ENCODE results near the gene FNDC10. TPM values are rescaled to one million over a fixed set of nuclear protein-coding genes. Genes with fewer than 3 reads are reported as not detected.

Gene FNDC10
- polyA plus RNA-seq, 4 donors: 0.54 to 2.9 (median 1.5) TPM

DNA sequence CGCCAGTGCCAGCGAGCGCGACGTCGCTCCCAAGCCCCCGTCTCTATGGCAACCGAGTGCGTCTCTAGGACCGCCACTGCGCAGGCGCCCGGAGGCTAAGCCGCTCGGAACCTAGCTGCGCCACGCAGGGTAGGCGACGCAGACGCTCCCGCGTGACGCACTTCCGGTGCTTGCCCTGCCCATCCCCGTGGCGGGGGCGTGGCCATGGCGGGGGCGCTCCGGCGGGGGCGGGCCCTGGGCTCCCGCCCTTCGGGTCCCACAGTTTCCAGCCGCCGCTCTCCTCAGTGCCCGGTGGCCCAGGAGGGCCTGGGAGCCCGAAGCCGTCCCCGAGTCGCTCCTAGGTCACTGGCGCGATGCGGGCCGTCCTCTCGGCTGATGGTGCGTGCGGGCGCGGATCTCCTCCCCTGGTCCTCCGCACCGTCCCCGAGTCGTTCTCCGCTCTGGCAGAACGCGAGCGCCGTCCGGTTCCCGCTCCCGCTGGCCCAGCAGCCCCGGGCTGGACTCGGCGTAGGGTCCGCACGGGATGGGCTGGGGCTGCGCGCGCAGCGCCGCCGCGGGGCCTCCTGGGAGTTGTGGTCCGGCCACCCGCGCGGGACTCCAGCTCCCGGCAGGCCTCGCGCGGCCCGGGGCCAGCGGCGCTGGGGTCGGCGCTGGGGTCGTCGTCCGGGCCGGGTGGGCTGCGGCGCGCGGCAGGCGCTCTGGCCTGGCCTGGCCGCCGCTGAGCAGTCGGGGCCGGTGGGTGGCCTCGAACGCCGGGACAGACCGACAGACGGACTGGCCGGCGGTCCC lies 15.5 kb upstream of the FNDC10 start, which contains the start of gene MIB2:
MIB2 (plus strand) TSS at position 245 of the 789 bp plus-strand sequence. CDS start 7,953 bp downstream, outside the sequence.
- WGBS, 3 donors: 0 to 1% (median 1%) methylated on average over 55 to 107 of the region's 107 CpGs
- no peak for FAIRE-seq

GRCh38 chr1:1614954-1615255 lies 15.0 kb upstream of the FNDC10 start:
- peak overlapping the region; percentile 63 to 100 (median 95) for H3K4me3 ChIP-seq (ENCODE audit: low read depth in 1 of 3, low read length in 3 of 3)
- no peak for FAIRE-seq
- H3K27ac ChIP-seq (ENCODE audit: low read depth in 1 of 3, low read length in 2 of 3): peak overlapping the region in 2 of 3 donors; percentile 76 to 100
- DNase-seq: no peak
- H3K36me3 ChIP-seq (ENCODE audit: control insufficient read depth in 3 of 3, insufficient read depth in 2 of 3, low read depth in 1 of 3, low read length in 3 of 3): peaks cover 0 to 27% (median 2%) of the 10 kb centered on the region in 3 donors
- no peaks in the 10 kb centered on the region for H3K27me3 ChIP-seq (ENCODE audit: control insufficient read depth in 3 of 3, insufficient read depth in 3 of 3, low read length in 3 of 3)
- H3K9me3 ChIP-seq (ENCODE audit: control insufficient read depth in 2 of 2, insufficient read depth in 1 of 2, low read depth in 1 of 2, low read length in 1 of 2): no peaks in the 10 kb centered on the region
- H3K4me1 ChIP-seq (ENCODE audit: control insufficient read depth in 3 of 3, insufficient read depth in 2 of 3, low read depth in 1 of 3, low read length in 2 of 3): peaks cover 0 to 15% (median 5%) of the 10 kb centered on the region in 3 donors
- WGBS, 3 donors: 0 to 1% (median 1%) methylated on average over 20 to 23 of the region's 23 CpGs

More for the DNA sequence above, 15.5 kb upstream of the FNDC10 start, which contains the start of gene MIB2:
- Histone ChIP-seq H3K27ac (ENCODE audit: low read depth in 1 of 3, low read length in 2 of 3) (peak within 1 kb of the TSS; percentile 96 to 100 (median 100)), H3K36me3 (ENCODE audit: control insufficient read depth in 3 of 3, insufficient read depth in 2 of 3, low read depth in 1 of 3, low read length in 3 of 3) (peaks cover 0 to 31% (median 1%) of the 10 kb centered on the region in 3 donors), H3K4me3 (ENCODE audit: low read depth in 1 of 3, low read length in 3 of 3) (peak within 1 kb of the TSS; percentile 88 to 100 (median 95)), H3K27me3 (ENCODE audit: control insufficient read depth in 3 of 3, insufficient read depth in 3 of 3, low read length in 3 of 3) (no peaks in the 10 kb centered on the region), H3K9me3 (ENCODE audit: control insufficient read depth in 2 of 2, insufficient read depth in 1 of 2, low read depth in 1 of 2, low read length in 1 of 2) (no peaks in the 10 kb centered on the region), H3K4me1 (ENCODE audit: control insufficient read depth in 3 of 3, insufficient read depth in 2 of 3, low read depth in 1 of 3, low read length in 2 of 3) (peaks cover 0 to 15% (median 5%) of the 10 kb centered on the region in 3 donors)
- DNase-seq: peak; percentile 97

DNA sequence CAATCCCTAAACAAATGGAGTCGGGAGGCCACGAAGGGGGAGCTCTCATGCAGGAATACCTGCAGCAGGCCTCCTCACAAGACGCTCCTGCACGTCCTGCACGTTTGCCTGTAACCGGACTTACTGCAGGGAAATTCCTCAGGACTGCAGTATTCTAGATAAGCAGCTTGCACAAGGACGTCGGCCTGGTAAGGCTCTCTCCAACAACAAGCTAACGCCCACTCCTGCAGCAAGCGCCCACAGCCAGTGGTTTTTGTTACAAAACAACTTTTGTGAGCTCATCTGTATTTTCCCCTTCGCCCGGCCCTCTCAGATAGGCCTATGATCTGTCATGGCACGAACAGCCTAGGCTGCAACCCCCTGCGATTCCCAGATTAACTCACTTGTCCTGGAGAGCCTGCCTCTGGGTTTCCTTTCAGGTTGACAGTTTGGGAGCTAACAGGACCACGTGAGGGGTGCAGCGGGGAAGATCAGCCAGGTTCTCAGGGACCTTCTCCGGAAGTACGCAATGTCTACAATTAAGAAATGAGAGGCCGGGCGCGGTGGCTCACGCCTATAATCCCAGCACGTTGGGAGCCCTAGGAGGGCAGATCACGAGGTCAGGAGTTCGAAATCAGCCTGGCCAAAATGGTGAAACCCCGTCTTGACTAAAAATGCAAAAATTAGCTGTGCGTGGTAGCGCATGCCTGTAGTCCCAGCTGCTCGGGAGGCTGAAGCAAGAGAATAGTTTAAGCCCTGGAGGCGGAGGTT lies 14.4 kb upstream of the FNDC10 start:
- Histone ChIP-seq H3K27ac (ENCODE audit: low read depth in 1 of 3, low read length in 2 of 3) (peak overlapping the region in 2 of 3 donors; percentile 76 to 100), H3K27me3 (ENCODE audit: control insufficient read depth in 3 of 3, insufficient read depth in 3 of 3, low read length in 3 of 3) (no peaks in the 10 kb centered on the region), H3K4me1 (ENCODE audit: control insufficient read depth in 3 of 3, insufficient read depth in 2 of 3, low read depth in 1 of 3, low read length in 2 of 3) (peaks cover 0 to 15% (median 5%) of the 10 kb centered on the region in 3 donors), H3K36me3 (ENCODE audit: control insufficient read depth in 3 of 3, insufficient read depth in 2 of 3, low read depth in 1 of 3, low read length in 3 of 3) (peaks cover 0 to 24% (median 2%) of the 10 kb centered on the region in 3 donors), H3K4me3 (ENCODE audit: low read depth in 1 of 3, low read length in 3 of 3) (peak overlapping the region; percentile 63 to 100 (median 95)), H3K9me3 (ENCODE audit: control insufficient read depth in 2 of 2, insufficient read depth in 1 of 2, low read depth in 1 of 2, low read length in 1 of 2) (no peaks in the 10 kb centered on the region)
- FAIRE-seq (no peak), DNase-seq (peak; percentile 55 to 90)
- 4 to 17% (median 7%) methylated on average over 30 of the region's 30 CpGs for WGBS, 3 donors

DNA sequence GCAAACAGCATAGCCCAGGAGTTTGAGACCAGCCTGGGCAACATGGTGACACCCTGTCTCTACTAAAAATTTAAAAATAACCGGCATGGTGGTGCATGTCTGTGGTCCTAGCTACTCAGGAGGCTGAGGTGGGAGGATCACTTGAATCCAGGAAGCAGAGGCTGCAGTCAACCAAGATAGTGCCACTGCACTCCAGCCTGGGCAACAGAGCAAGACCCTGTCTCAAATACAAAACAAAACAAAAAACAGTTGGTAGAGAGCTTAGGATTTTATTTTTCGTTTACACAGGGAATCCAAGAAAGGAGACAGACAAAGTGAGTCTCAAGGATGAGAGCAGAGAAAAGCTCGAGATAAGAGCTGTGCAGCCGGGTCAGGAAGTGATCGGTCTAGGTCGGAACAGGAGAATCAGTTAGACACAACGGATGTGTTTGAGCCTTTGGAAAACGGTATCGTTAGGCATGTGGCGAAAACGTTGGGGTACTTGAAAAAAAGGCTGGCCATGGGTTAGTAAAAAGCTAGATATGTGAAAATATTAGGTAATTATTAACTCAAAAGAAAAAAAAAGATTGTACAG lies 13.7 kb upstream of the FNDC10 start:
- no peaks in the 10 kb centered on the region for H3K9me3 ChIP-seq (ENCODE audit: control insufficient read depth in 2 of 2, insufficient read depth in 1 of 2, low read depth in 1 of 2, low read length in 1 of 2)
- DNase-seq (no peak), FAIRE-seq (no peak)
- H3K4me1 ChIP-seq (ENCODE audit: control insufficient read depth in 3 of 3, insufficient read depth in 2 of 3, low read depth in 1 of 3, low read length in 2 of 3): peaks cover 0 to 15% (median 5%) of the 10 kb centered on the region in 3 donors
- peak overlapping the region in 1 of 3 donors; percentile 76 for H3K27ac ChIP-seq (ENCODE audit: low read depth in 1 of 3, low read length in 2 of 3)
- H3K4me3 ChIP-seq (ENCODE audit: low read depth in 1 of 3, low read length in 3 of 3): peak overlapping the region in 1 of 3 donors; percentile 100
- 17 to 63% (median 32%) methylated on average over 11 of the region's 11 CpGs for WGBS, 3 donors
- H3K36me3 ChIP-seq (ENCODE audit: control insufficient read depth in 3 of 3, insufficient read depth in 2 of 3, low read depth in 1 of 3, low read length in 3 of 3): peaks cover 0 to 16% (median 2%) of the 10 kb centered on the region in 3 donors
- no peaks in the 10 kb centered on the region for H3K27me3 ChIP-seq (ENCODE audit: control insufficient read depth in 3 of 3, insufficient read depth in 3 of 3, low read length in 3 of 3)

- 85 to 96% (median 87%) methylated on average over 3 of the region's 3 CpGs for WGBS, 3 donors
- H3K9me3 ChIP-seq (ENCODE audit: control insufficient read depth in 2 of 2, insufficient read depth in 1 of 2, low read depth in 1 of 2, low read length in 1 of 2): no peaks in the 10 kb centered on the region
- no peak for FAIRE-seq
Observed at GRCh38 chr1:1612104-1612400, 12.1 kb upstream of the FNDC10 start.

DNA sequence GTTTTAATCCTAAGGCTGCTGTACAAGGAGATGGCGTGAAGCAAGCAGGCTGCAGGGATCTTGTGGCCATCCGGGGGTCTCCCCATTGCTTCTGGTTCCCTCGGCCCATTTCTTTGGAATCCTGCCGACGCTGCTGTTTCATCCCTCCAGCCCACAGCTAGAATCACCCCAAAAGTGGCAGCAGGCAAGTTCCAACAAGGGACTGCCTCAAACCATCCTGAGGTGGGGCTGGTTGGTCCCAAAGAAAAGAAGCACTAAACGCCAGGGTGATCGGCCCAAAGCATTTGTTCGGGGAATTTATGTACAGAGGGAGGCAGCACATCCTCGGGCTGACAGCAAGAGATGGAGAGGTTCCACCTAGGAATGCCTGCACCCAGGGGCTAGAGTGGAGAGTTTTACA lies 10.9 kb upstream of the FNDC10 start:
- Histone ChIP-seq H3K9me3 (ENCODE audit: control insufficient read depth in 2 of 2, insufficient read depth in 1 of 2, low read depth in 1 of 2, low read length in 1 of 2) (no peaks in the 10 kb centered on the region), H3K27me3 (ENCODE audit: control insufficient read depth in 3 of 3, insufficient read depth in 3 of 3, low read length in 3 of 3) (no peaks in the 10 kb centered on the region), H3K4me1 (ENCODE audit: control insufficient read depth in 3 of 3, insufficient read depth in 2 of 3, low read depth in 1 of 3, low read length in 2 of 3) (peaks cover 0 to 7% (median 0%) of the 10 kb centered on the region in 3 donors), H3K36me3 (ENCODE audit: control insufficient read depth in 3 of 3, insufficient read depth in 2 of 3, low read depth in 1 of 3, low read length in 3 of 3) (peaks cover 0 to 2% (median 0%) of the 10 kb centered on the region in 3 donors), H3K4me3 (ENCODE audit: low read depth in 1 of 3, low read length in 3 of 3) (no peak overlapping the region), H3K27ac (ENCODE audit: low read depth in 1 of 3, low read length in 2 of 3) (no peak overlapping the region)
- DNase-seq (no peak), FAIRE-seq (no peak)
- WGBS, 3 donors: 76 to 89% (median 84%) methylated on average over 9 of the region's 9 CpGs

More at GRCh38 chr1:1612104-1612400, 12.1 kb upstream of the FNDC10 start:
- peaks cover 0 to 15% (median 5%) of the 10 kb centered on the region in 3 donors for H3K4me1 ChIP-seq (ENCODE audit: control insufficient read depth in 3 of 3, insufficient read depth in 2 of 3, low read depth in 1 of 3, low read length in 2 of 3)
- no peaks in the 10 kb centered on the region for H3K27me3 ChIP-seq (ENCODE audit: control insufficient read depth in 3 of 3, insufficient read depth in 3 of 3, low read length in 3 of 3)
- no peak overlapping the region for H3K27ac ChIP-seq (ENCODE audit: low read depth in 1 of 3, low read length in 2 of 3)
- peaks cover 0 to 2% (median 2%) of the 10 kb centered on the region in 3 donors for H3K36me3 ChIP-seq (ENCODE audit: control insufficient read depth in 3 of 3, insufficient read depth in 2 of 3, low read depth in 1 of 3, low read length in 3 of 3)
- no peak overlapping the region for H3K4me3 ChIP-seq (ENCODE audit: low read depth in 1 of 3, low read length in 3 of 3)
- DNase-seq: no peak

- no peak for FAIRE-seq
- Histone ChIP-seq H3K36me3 (ENCODE audit: control insufficient read depth in 3 of 3, insufficient read depth in 2 of 3, low read depth in 1 of 3, low read length in 3 of 3) (peaks cover 0 to 2% (median 0%) of the 10 kb centered on the region in 3 donors), H3K27ac (ENCODE audit: low read depth in 1 of 3, low read length in 2 of 3) (no peak overlapping the region), H3K4me1 (ENCODE audit: control insufficient read depth in 3 of 3, insufficient read depth in 2 of 3, low read depth in 1 of 3, low read length in 2 of 3) (peaks cover 0 to 7% (median 0%) of the 10 kb centered on the region in 3 donors), H3K27me3 (ENCODE audit: control insufficient read depth in 3 of 3, insufficient read depth in 3 of 3, low read length in 3 of 3) (peaks cover 0 to 1% (median 0%) of the 10 kb centered on the region in 3 donors), H3K4me3 (ENCODE audit: low read depth in 1 of 3, low read length in 3 of 3) (no peak overlapping the region), H3K9me3 (ENCODE audit: control insufficient read depth in 2 of 2, insufficient read depth in 1 of 2, low read depth in 1 of 2, low read length in 1 of 2) (no peaks in the 10 kb centered on the region)
- no peak for DNase-seq
- 71 to 77% (median 76%) methylated on average over 12 of the region's 12 CpGs for WGBS, 3 donors
Observed at GRCh38 chr1:1609822-1610485, 10.0 kb upstream of the FNDC10 start.

GRCh38 chr1:1606232-1606631 lies 6.3 kb upstream of the FNDC10 start:
- peaks cover 0 to 33% (median 3%) of the 10 kb centered on the region in 3 donors for H3K27me3 ChIP-seq (ENCODE audit: control insufficient read depth in 3 of 3, insufficient read depth in 3 of 3, low read length in 3 of 3)
- H3K4me1 ChIP-seq (ENCODE audit: control insufficient read depth in 3 of 3, insufficient read depth in 2 of 3, low read depth in 1 of 3, low read length in 2 of 3): no peaks in the 10 kb centered on the region
- H3K27ac ChIP-seq (ENCODE audit: low read depth in 1 of 3, low read length in 2 of 3): no peak overlapping the region
- DNase-seq (no peak), FAIRE-seq (no peak)
- WGBS, 3 donors: 74 to 82% (median 77%) methylated on average over 8 to 13 of the region's 13 CpGs
- no peak overlapping the region for H3K4me3 ChIP-seq (ENCODE audit: low read depth in 1 of 3, low read length in 3 of 3)
- H3K36me3 ChIP-seq (ENCODE audit: control insufficient read depth in 3 of 3, insufficient read depth in 2 of 3, low read depth in 1 of 3, low read length in 3 of 3): peaks cover 0 to 2% (median 0%) of the 10 kb centered on the region in 3 donors
- no peaks in the 10 kb centered on the region for H3K9me3 ChIP-seq (ENCODE audit: control insufficient read depth in 2 of 2, insufficient read depth in 1 of 2, low read depth in 1 of 2, low read length in 1 of 2)

Data from small intestine (tissue), 7 donors.